SK-N-SH (cell line): ENCODE data around the gene CDH4. TPM values are rescaled to one million over a fixed set of nuclear protein-coding genes. Genes with fewer than 3 reads are reported as not detected.

Experiments used
- CTCF ChIA-PET: fragments of 300-600, 350-600 bp; formaldehyde crosslinking; extraction: SDS; loops from one replicate; lab custom pipeline; 2021; lab: Yijun Ruan, JAX
- POLR2A ChIA-PET: fragments of 350-600 bp; sonication (Branson Sonifier 250); formaldehyde crosslinking; extraction: SDS; loops from one replicate; lab custom pipeline; 2020; ENCODE audit warnings: antibody characterized with exemption, inconsistent platforms; lab: Yijun Ruan, JAX
- DNase-seq: peaks from one replicate; pipeline ENCODE4 v3.0.0; 2012
- H2AFZ ChIP-seq: fragments of 200-600 bp; sonication (generic); 2 replicates; pipeline ENCODE4 v1.8.1; 2016; ENCODE audit warnings: antibody characterized with exemption, mild to moderate bottlenecking, low read depth
- H3F3A ChIP-seq: fragments of 200-600 bp; sonication (generic); replicated peaks from 2 replicates; pipeline ENCODE3; 2016; ENCODE audit warnings: antibody characterized with exemption, mild to moderate bottlenecking; ENCODE audit not compliant: insufficient read depth
- H3K27ac ChIP-seq, 2 experiments: fragments of 200-500 bp in 1 of 2; fragments of 200-600 bp in 1 of 2; sonication (Bioruptor generic) in 1 of 2; sonication (generic), shearing (Covaris generic) in 1 of 2; 2 replicates each; pipeline versions ENCODE4 v1.5.1 to v1.6.1; 2014 to 2016; ENCODE audit warnings: low read depth in 2 of 2, inconsistent platforms in 1 of 2, low read length in 1 of 2, mild to moderate bottlenecking in 1 of 2, mixed read lengths in 1 of 2
- H3K27me3 ChIP-seq: fragments of 200-600 bp; sonication (generic), shearing (Covaris generic); 2 replicates; pipeline ENCODE4 v1.6.1; 2016; ENCODE audit warnings: mixed run types; ENCODE audit not compliant: insufficient read depth
- H3K36me3 ChIP-seq, 2 experiments: fragments of 200-500 bp in 1 of 2; fragments of 200-600 bp in 1 of 2; sonication (Bioruptor generic) in 1 of 2; sonication (generic) in 1 of 2; replicated peaks in 1 of 2; 2 replicates each; pipeline versions ENCODE3 to v1.5.1; 2014 to 2016; ENCODE audit warnings: low read length in 1 of 2, mild to moderate bottlenecking in 1 of 2; ENCODE audit not compliant: insufficient read depth in 2 of 2, control insufficient read depth in 1 of 2
- H3K4me1 ChIP-seq, 2 experiments: fragments of 200-500 bp in 1 of 2; fragments of 200-600 bp in 1 of 2; sonication (Bioruptor generic) in 1 of 2; sonication (generic), shearing (Covaris generic) in 1 of 2; 2 replicates each; pipeline versions ENCODE4 v1.5.1 to v1.6.1; 2014 to 2016; ENCODE audit warnings: low read depth in 1 of 2, low read length in 1 of 2, mixed run types in 1 of 2; ENCODE audit not compliant: insufficient read depth in 2 of 2, control insufficient read depth in 1 of 2
- H3K4me2 ChIP-seq: fragments of 200-600 bp; sonication (generic), shearing (Covaris generic); 2 replicates; pipeline ENCODE4 v1.6.1; 2017; ENCODE audit warnings: mixed run types
- H3K4me3 ChIP-seq, 2 experiments: fragments of 200-500 bp in 1 of 2; fragments of 200-600 bp in 1 of 2; sonication (Bioruptor generic) in 1 of 2; sonication (generic), shearing (Covaris generic) in 1 of 2; 2 replicates each; pipeline versions ENCODE4 v1.5.1 to v1.8.1; 2014 to 2016; ENCODE audit warnings: low read depth in 2 of 2, inconsistent platforms in 1 of 2, low read length in 1 of 2, mild to moderate bottlenecking in 1 of 2, mixed read lengths in 1 of 2, moderate library complexity in 1 of 2
- H3K79me2 ChIP-seq: fragments of 200-600 bp; sonication (generic); 2 replicates; pipeline ENCODE4 v1.8.1; 2017; ENCODE audit warnings: mild to moderate bottlenecking; ENCODE audit not compliant: insufficient read depth
- H3K9ac ChIP-seq: fragments of 200-600 bp; sonication (generic); 2 replicates; pipeline ENCODE4 v1.6.1; 2017; ENCODE audit warnings: mixed run types
- H3K9me2 ChIP-seq: fragments of 200-600 bp; sonication (generic); 2 replicates; pipeline ENCODE4 v1.6.1; 2017; ENCODE audit warnings: mixed run types
- H3K9me3 ChIP-seq: fragments of 200-600 bp; sonication (generic); 2 replicates; pipeline ENCODE4 v1.6.1; 2017; ENCODE audit warnings: mixed run types, mild to moderate bottlenecking, moderate library complexity
- H4K20me1 ChIP-seq: fragments of 200-600 bp; sonication (generic); 2 replicates; pipeline ENCODE4 v1.6.1; 2017; ENCODE audit warnings: mild to moderate bottlenecking, mixed run types; ENCODE audit not compliant: insufficient read depth
- CHD2 ChIP-seq: fragments of 150-350 bp; IDR thresholded peaks from 2 replicates; pipeline ENCODE4 v1.6.1; 2018; ENCODE audit warnings: low read length; ENCODE audit not compliant: partially characterized antibody
- FOSL2 ChIP-seq: IDR thresholded peaks from 2 replicates; pipeline ENCODE4 v1.4.0; 2012; ENCODE audit warnings: low read depth, mild to moderate bottlenecking, moderate library complexity, borderline replicate concordance
- FOXJ3 ChIP-seq: sonication (generic); formaldehyde crosslinking; IDR thresholded peaks from 2 replicates; pipeline ENCODE4 v1.5.1; 2020; ENCODE audit warnings: mild to moderate bottlenecking, missing genetic modification reagents
- GABPA ChIP-seq: IDR thresholded peaks from 2 replicates; pipeline ENCODE4 v1.4.0; 2012; ENCODE audit warnings: low read depth, mild to moderate bottlenecking
- MXI1 ChIP-seq: IDR thresholded peaks from 2 replicates; pipeline ENCODE4 v1.6.1; 2012; ENCODE audit warnings: mild to moderate bottlenecking, low read depth, low read length, improper control_type of control experiment
- NRF1 ChIP-seq: IDR thresholded peaks from 2 replicates; pipeline ENCODE4 v1.6.1; 2012; ENCODE audit warnings: low read depth, mild to moderate bottlenecking, low read length
- RAD21 ChIP-seq: IDR thresholded peaks from 2 replicates; pipeline ENCODE4 v1.6.1; 2012; ENCODE audit warnings: mild to moderate bottlenecking, low read length
- RCOR1 ChIP-seq: fragments of 150-350 bp; IDR thresholded peaks from 2 replicates; pipeline ENCODE4 v1.6.1; 2017; ENCODE audit warnings: antibody characterized with exemption, low read length
- REST ChIP-seq: IDR thresholded peaks from 2 replicates; pipeline ENCODE4 v1.6.1; 2012; ENCODE audit warnings: mild to moderate bottlenecking, low read depth, low read length, moderate library complexity
- RFX5 ChIP-seq: IDR thresholded peaks from 2 replicates; pipeline ENCODE4 v1.6.1; 2012; ENCODE audit warnings: mild to moderate bottlenecking, improper control_type of control experiment, low read length
- RXRA ChIP-seq: IDR thresholded peaks from 2 replicates; pipeline ENCODE4 v1.4.0; 2012; ENCODE audit warnings: low read depth, mild to moderate bottlenecking, borderline replicate concordance
- SIN3A ChIP-seq: IDR thresholded peaks from 2 replicates; pipeline ENCODE4 v1.6.1; 2012; ENCODE audit warnings: low read depth, mild to moderate bottlenecking, low read length, moderate library complexity, borderline replicate concordance
- SMC3 ChIP-seq: IDR thresholded peaks from 2 replicates; pipeline ENCODE4 v1.6.1; 2012; ENCODE audit warnings: low read depth, low read length, improper control_type of control experiment
- TAF1 ChIP-seq: IDR thresholded peaks from 2 replicates; pipeline ENCODE4 v1.6.1; 2012; ENCODE audit warnings: low read depth, mild to moderate bottlenecking, low read length, moderate library complexity, borderline replicate concordance
- TCF12 ChIP-seq: IDR thresholded peaks from 2 replicates; pipeline ENCODE4 v1.4.0; 2012
- TEAD4 ChIP-seq: IDR thresholded peaks from 2 replicates; pipeline ENCODE4 v1.4.0; 2012; ENCODE audit warnings: mild to moderate bottlenecking, borderline replicate concordance; ENCODE audit not compliant: insufficient read depth
- YY1 ChIP-seq: IDR thresholded peaks from 2 replicates; pipeline ENCODE4 v1.4.0; 2012; ENCODE audit warnings: low read depth, mild to moderate bottlenecking
- ZBTB33 ChIP-seq: IDR thresholded peaks from 2 replicates; pipeline ENCODE4 v1.4.0; 2012; ENCODE audit warnings: low read depth, borderline replicate concordance
- WGBS: methylation state at CpG from one replicate; pipeline ENCODE4 v1.1.6; 2017; ENCODE audit warnings: low lambda C conversion rate; 5-methylcytosine and 5-hydroxymethylcytosine counted together
- polyA plus RNA-seq, 3 experiments: library from polyadenylated mRNA; depleted of rRNA; stranded (reverse); fragments of >200 nt; gene quantifications; 2 replicates each; pipeline ENCODE4 v1.2.3, GENCODE V29; 2012
- TF ChIP-seq, protein P1 (sequence below): IDR thresholded peaks from 2 replicates; pipeline ENCODE4; 2012
- TF ChIP-seq, protein P2 (sequence below): IDR thresholded peaks from 2 replicates; pipeline ENCODE4 v1.4.0; 2012; ENCODE audit warnings: low read depth

The CDH4 gene
- polyA plus RNA-seq, 1 of the 3 experiments (the other 2 are of a cell fraction), result not detected

DNA sequence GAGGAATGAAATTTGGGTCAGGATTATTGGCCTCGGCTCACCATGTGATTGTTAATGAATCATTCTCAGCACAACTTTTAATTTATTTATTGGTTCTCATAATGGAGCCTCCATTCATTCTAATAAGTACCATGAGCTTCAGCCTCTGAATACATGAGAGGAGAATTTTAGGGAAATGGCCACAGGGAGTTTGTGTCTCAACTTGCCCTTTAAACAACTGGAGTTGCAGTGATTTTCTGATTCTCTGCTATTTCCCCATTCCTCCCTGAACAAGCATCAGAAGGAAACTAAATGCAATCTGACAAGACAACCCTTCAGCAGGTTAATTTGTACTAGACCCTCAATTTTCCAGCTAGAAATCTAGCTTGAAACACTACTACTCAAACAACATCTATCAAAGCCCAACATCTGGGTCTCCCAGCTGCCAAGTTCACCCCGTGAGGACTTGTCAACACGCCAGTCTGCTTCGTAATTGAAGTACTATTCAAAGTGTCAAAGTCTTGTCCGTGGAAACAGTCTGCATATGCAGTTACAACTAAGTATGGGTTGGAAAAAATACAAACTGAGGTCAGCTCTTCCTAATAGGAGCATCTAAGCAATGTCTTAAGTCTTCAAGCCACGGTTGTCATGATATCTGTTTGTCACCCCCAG lies 235.4 kb downstream of the CDH4 start:
- Histone ChIP-seq H3K9me3 (no peaks in the 10 kb centered on the region), H3K27me3 (no peaks in the 10 kb centered on the region), H3K9me2 (no peaks in the 10 kb centered on the region), H2AFZ (no peak overlapping the region), H3K9ac (no peak overlapping the region), H4K20me1 (no peaks in the 10 kb centered on the region), H3K27ac (no peak overlapping the region)
- POLR2A ChIA-PET, result no interaction called here
- no peak for TF ChIP-seq TCF12
- TF ChIP-seq RFX5, result no peak
- TF ChIP-seq ZBTB33, result no peak
- no peak for TF ChIP-seq SMC3
- TF ChIP-seq CHD2, result no peak
- TF ChIP-seq, protein P1, sequence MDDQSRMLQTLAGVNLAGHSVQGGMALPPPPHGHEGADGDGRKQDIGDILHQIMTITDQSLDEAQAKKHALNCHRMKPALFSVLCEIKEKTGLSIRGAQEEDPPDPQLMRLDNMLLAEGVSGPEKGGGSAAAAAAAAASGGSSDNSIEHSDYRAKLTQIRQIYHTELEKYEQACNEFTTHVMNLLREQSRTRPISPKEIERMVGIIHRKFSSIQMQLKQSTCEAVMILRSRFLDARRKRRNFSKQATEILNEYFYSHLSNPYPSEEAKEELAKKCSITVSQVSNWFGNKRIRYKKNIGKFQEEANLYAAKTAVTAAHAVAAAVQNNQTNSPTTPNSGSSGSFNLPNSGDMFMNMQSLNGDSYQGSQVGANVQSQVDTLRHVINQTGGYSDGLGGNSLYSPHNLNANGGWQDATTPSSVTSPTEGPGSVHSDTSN, result no peak
- no peak for TF ChIP-seq YY1
- TF ChIP-seq TAF1, result no peak
- no peak for TF ChIP-seq NRF1
- no peak for TF ChIP-seq FOSL2
- TF ChIP-seq RXRA, result no peak
- TF ChIP-seq, all 33 proteins: peak for 0
- Histone ChIP-seq H3K4me3 (no peak overlapping the region), H3K79me2 (no peaks in the 10 kb centered on the region), H3K4me2 (no peak overlapping the region), H3K36me3 (no peaks in the 10 kb centered on the region), H3F3A (no peaks in the 10 kb centered on the region), H3K4me1 (no peaks in the 10 kb centered on the region)
- no peak for DNase-seq
- 19% methylated on average over 6 of the region's 6 CpGs for WGBS
- CTCF ChIA-PET, result no interaction called here

GRCh38 chr20:61487997-61488371 lies 235.9 kb downstream of the CDH4 start:
- Histone ChIP-seq H3K4me3 (no peak overlapping the region), H3K9ac (no peak overlapping the region), H3K79me2 (no peaks in the 10 kb centered on the region), H2AFZ (no peak overlapping the region), H3K4me1 (no peaks in the 10 kb centered on the region), H3K9me3 (no peaks in the 10 kb centered on the region), H4K20me1 (no peaks in the 10 kb centered on the region), H3K4me2 (no peak overlapping the region), H3K27me3 (no peaks in the 10 kb centered on the region), H3F3A (no peaks in the 10 kb centered on the region), H3K36me3 (no peaks in the 10 kb centered on the region), H3K9me2 (no peaks in the 10 kb centered on the region), H3K27ac (no peak overlapping the region)
- DNase-seq, result no peak
- 52% methylated on average over 7 of the region's 7 CpGs for WGBS
- ChIA-PET POLR2A (no interaction called here), CTCF (no interaction called here)
- TF ChIP-seq REST (no peak), SIN3A (no peak), TCF12 (no peak), RFX5 (no peak), FOXJ3 (CRISPR knock-in tag) (no peak), RAD21 (no peak), GABPA (no peak), FOSL2 (no peak), SMC3 (no peak), TEAD4 (no peak), NRF1 (no peak), RCOR1 (no peak), MXI1 (no peak)
- TF ChIP-seq, protein P2, sequence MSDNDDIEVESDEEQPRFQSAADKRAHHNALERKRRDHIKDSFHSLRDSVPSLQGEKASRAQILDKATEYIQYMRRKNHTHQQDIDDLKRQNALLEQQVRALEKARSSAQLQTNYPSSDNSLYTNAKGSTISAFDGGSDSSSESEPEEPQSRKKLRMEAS, result no peak
- TF ChIP-seq, protein P1, result no peak
